GM21529 (cell line): Measurements from ENCODE around the gene KRT86.

Experiments
- ATAC-seq: cut with Tn5 transposase; IDR thresholded peaks from one replicate; pipeline ENCODE4 v1.9.1; 2021; ENCODE audit not compliant: unreplicated experiment

KRT86 gene

GRCh38 chr12:52354200-52354599, 79.8 kb downstream of the KRT86 start:
- no peak for ATAC-seq

GRCh38 chr12:52355176-52355575, 80.7 kb downstream of the KRT86 start:
- no peak for ATAC-seq

- ATAC-seq = no peak
These were observed 81.8 kb downstream of the KRT86 start for GRCh38 chr12:52356031-52356761.

- ATAC-seq = no peak
These were observed 82.5 kb downstream of the KRT86 start for GRCh38 chr12:52356762-52357580.
